Suprapubic skin (tissue), 4 donors: Measurements from ENCODE around the gene SEPTIN11. TPM values are rescaled to one million over a fixed set of nuclear protein-coding genes. Genes with fewer than 3 reads are reported as not detected.

Experiments used
- DNase-seq, 2 donors: peaks; one replicate each; pipeline ENCODE4 v3.0.0-alpha.2; 2019; ENCODE audit warnings: low spot score in 2 of 2
- H3K27ac ChIP-seq: fragments of 200-600 bp; sonication (generic); one replicate; pipeline ENCODE4 v1.5.1; 2019
- H3K27me3 ChIP-seq: fragments of 200-600 bp; sonication (generic); one replicate; pipeline ENCODE4 v1.5.1; 2019
- H3K36me3 ChIP-seq: fragments of 200-600 bp; sonication (generic); one replicate; pipeline ENCODE4 v1.5.1; 2019
- H3K4me1 ChIP-seq: fragments of 200-600 bp; sonication (generic); one replicate; pipeline ENCODE4 v1.5.1; 2019
- H3K4me3 ChIP-seq: fragments of 200-600 bp; sonication (generic); one replicate; pipeline ENCODE4 v1.5.1; 2019; ENCODE audit warnings: mild to moderate bottlenecking
- H3K9me3 ChIP-seq: fragments of 200-600 bp; sonication (generic); one replicate; pipeline ENCODE4 v1.5.1; 2019
- CTCF ChIP-seq, 2 donors: fragments of 200-600 bp in 1 of 2; fragments of 450-650 bp in 1 of 2; sonication (generic) in 1 of 2; IDR thresholded peaks; one replicate each; pipeline ENCODE4 v1.5.1; 2016 to 2019; ENCODE audit warnings: antibody characterized with exemption in 2 of 2, mild to moderate bottlenecking in 1 of 2, moderate library complexity in 1 of 2
- EP300 ChIP-seq: sonication (generic); formaldehyde crosslinking; IDR thresholded peaks from one replicate; pipeline ENCODE4 v1.6.1; 2017; ENCODE audit warnings: antibody characterized with exemption
- POLR2A ChIP-seq, 2 donors: fragments of 450-650 bp; IDR thresholded peaks; one replicate each; pipeline ENCODE4 v1.6.1; 2017; ENCODE audit warnings: antibody characterized with exemption in 2 of 2, mild to moderate bottlenecking in 2 of 2, moderate library complexity in 2 of 2
- POLR2AphosphoS5 ChIP-seq, 3 donors: sonication (generic); formaldehyde crosslinking; IDR thresholded peaks; one replicate each; pipeline ENCODE4 v1.6.1; 2017; ENCODE audit warnings: antibody characterized with exemption in 3 of 3
- WGBS: methylation state at CpG from one replicate; pipeline ENCODE4 v1.1.5; 2018; 5-methylcytosine and 5-hydroxymethylcytosine counted together
- total RNA-seq, 4 donors: library from RNA; depleted of rRNA; stranded (reverse); fragments of >200 nt; gene quantifications; one replicate each; pipeline ENCODE4 v1.1.0, GENCODE V29; 2016

Gene SEPTIN11
- total RNA-seq, 4 donors from 2014 or later = 18.6 to 41.6 (median 25.1) TPM

- Histone ChIP-seq H3K27me3 (no peaks in the 10 kb centered on the region), H3K27ac (no peak overlapping the region), H3K4me3 (no peak overlapping the region), H3K36me3 (peaks cover 25% of the 10 kb centered on the region), H3K4me1 (peaks cover 18% of the 10 kb centered on the region), H3K9me3 (no peaks in the 10 kb centered on the region)
- 72% methylated on average over 8 of the region's 8 CpGs for WGBS
- DNase-seq = no peak
- TF ChIP-seq CTCF (IDR thresholded peaks at IDR 0.05) = no peak
- no peak for TF ChIP-seq POLR2AphosphoS5 (IDR thresholded peaks at IDR 0.05)
- no peak for TF ChIP-seq EP300
- TF ChIP-seq POLR2A (IDR thresholded peaks at IDR 0.05) = no peak
Measured at GRCh38 chr4:76998251-76998901, 48.8 kb downstream of the SEPTIN11 start.

Other genes with a start within 250 kb of the SEPTIN11 start
- gene SOWAHB, start 51.6 kb upstream of the SEPTIN11 start, total RNA-seq = 1 to 10 TPM; 1.9 to 3.6 (median 3.3) TPM
- 100 to 1,000 TPM; 166 to 256 (median 207) TPM for gene CCNI, start 126.2 kb downstream of the SEPTIN11 start, total RNA-seq
- 10 to 100 TPM; 24.0 to 91.8 (median 45.8) TPM for gene CCNG2, start 207.5 kb downstream of the SEPTIN11 start, total RNA-seq